Raji (cell line): ENCODE results near the gene NSG1.
A peak's percentile ranks its signal among the peaks of the same experiment; 100 is the strongest.

Experiments
- POLR2A ChIP-seq: IDR thresholded peaks from 2 replicates; pipeline ENCODE4 v1.6.1; 2011; ENCODE audit warnings: low read depth, low read length, control low read depth; ENCODE audit not compliant: insufficient read depth

NSG1 gene, protein sequence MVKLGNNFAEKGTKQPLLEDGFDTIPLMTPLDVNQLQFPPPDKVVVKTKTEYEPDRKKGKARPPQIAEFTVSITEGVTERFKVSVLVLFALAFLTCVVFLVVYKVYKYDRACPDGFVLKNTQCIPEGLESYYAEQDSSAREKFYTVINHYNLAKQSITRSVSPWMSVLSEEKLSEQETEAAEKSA

GRCh38 chr4:4386736-4387392 lies at the start of gene NSG1:
TSS of gene NSG1 (plus strand) at chr4:4387102. CDS start at chr4:4387630, 528 bp downstream.
- no peak for TF ChIP-seq POLR2A

DNA sequence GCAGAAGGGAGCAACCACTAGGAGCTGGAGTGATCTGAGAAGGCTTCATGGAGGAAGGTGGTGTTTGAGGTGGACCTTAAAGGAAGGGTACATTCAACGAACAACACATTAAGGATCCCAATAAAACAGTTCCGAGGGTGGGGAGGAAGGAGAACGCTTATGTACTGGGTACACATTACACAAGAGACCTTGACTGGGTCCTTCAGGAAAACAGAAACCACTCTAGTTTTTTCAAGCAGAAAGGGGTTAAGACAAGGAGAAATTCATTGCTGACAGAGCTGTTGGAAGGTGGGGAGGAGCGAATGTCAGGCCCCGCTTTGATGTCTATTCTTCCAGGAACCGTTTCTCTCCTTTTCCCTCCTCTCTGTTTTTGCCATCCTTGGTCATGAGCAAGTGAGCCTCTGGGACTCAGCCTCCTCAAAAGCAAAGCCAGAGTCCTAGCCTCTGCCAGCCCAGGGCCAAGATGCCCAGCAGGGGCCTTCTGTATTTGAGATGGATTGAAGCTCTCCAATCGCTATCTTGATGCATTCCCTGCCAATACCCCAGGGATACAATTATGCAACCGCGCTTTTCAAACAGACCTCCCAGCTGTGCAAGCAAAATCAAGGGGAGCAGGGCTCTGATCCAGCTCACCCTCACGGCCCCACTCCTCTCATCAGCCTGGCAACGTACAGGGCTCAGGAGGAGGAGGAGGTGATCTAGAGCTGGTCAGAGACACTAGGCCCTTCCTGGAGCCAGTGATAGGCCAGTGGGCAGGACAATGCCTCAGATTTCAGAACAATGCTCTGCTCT lies 48.5 kb upstream of the NSG1 start:
- TF ChIP-seq POLR2A = no peak

- TF ChIP-seq POLR2A = no peak
Observed at GRCh38 chr4:4339504-4340085, 47.3 kb upstream of the NSG1 start.

DNA sequence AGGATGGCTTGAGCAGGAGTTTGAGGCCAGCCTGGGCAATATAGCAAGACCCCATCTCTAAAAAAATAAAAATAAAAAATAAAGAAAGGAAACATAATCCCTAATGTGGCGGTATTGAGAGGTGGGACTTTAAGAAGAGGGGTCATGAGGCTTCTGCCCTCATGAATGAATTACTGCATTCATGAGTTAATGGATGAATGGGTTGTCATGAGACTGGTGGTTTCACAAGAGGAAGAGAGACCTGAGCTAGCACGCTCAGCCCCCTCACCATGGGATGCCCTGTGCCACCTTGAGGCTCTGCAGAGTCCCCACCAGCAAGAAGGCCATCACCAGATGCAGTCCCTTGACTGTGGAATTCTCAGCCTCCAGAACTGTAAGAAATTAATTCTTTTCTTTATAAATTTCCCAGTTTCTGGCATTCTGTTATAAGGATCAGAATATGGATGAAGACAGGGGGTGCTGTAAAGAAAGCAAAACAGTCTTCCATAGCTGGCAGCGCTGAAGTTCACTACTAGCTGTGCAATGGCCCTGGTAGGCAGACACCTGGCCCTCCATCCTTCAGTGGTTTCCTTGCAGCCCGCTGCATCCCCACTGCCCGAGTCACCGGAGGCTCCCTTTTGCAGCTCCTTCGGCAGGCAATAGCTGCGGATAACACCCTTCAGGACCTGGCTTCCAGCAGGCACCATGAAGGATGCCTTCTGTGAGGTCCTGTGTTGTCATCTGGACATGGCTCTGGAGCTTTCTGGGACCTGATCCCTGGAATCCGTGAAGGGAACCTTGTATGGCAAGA lies 44.8 kb upstream of the NSG1 start:
- TF ChIP-seq POLR2A = no peak

DNA sequence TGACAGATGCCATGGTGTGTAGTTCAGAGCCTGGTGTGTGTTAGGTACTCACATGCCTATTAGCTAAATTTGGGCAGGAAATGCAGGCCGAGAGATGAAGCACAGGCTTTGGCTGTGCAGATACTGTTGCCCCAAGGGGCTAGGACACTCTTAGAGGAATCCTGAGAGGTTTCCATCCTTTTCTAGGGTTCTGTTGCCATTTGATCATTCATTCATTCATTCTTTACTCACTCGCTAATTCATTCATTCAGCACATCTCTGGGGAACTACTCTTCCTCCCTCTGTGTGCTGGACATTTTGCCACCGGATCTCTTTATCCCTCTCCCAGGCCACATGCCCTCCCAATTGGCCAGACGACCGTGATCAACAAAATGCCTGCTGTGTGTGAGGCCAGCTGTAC lies 43.9 kb upstream of the NSG1 start:
- no peak for TF ChIP-seq POLR2A

- 0 out of 2 replicates have a peak, but pooled peaks have one; percentile 19 for TF ChIP-seq POLR2A
Observed at GRCh38 chr4:4344915-4345527, 41.9 kb upstream of the NSG1 start.

DNA sequence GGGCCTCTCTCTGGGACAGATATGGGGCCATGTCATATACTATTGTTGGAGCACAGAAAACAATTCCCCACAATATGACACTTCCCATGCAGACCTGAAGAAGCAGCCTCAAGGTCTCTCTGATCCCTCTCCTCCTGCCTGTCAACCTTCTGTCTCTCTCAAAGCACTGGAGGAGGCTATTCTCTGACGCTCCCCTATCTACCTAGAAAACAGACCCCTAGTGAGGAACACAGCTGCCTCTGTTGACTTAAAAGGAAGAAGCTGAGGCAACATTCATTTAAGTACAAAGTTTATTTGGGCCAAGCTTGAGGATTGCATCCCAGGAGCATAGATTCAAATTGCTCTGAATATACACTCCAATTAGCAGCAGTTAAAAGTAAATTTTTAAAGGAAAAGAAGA lies 39.3 kb upstream of the NSG1 start:
- TF ChIP-seq POLR2A = no peak

DNA sequence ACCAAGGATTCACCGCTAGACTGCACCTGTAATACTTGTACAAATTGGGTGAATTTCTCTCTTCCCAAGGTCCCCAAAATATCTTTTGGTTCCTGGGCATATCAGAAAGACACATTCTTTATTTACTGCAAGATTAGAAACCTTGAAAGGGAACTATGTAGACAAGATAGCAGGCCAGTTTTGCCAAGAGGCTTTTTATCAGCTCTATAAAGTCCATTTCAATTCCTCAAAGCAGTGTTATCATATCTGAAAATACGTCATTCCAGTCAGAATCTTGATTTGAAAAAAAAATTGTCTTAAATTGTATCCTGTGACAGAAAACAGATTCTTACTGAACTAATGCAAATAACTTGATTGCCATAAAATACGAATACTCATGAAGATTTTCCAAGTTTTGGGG lies 37.0 kb upstream of the NSG1 start:
- TF ChIP-seq POLR2A = no peak

DNA sequence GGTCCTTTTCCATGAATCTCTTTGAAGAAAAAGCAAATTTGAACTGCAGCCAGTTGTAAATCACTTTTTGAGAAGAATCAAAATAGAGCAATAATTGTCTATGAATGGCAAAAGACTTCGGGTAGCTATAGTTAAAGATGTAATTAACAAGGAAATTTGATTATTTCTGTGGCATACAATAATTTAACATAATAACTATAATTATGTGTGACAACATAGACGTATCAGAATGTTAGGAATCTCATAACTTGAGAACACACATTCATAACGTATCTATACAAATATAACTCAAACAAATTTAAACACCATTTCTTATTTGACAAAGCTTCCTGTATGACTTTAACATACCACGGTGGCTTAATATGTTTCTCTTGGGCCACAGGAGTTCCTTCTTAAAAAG lies 36.0 kb upstream of the NSG1 start:
- no peak for TF ChIP-seq POLR2A

- no peak for TF ChIP-seq POLR2A
Observed at GRCh38 chr4:4355302-4355701, 31.6 kb upstream of the NSG1 start.

- no peak for TF ChIP-seq POLR2A
Observed at GRCh38 chr4:4356106-4357041, 30.5 kb upstream of the NSG1 start.

GRCh38 chr4:4358093-4358854 lies 28.6 kb upstream of the NSG1 start:
- TF ChIP-seq POLR2A = no peak

GRCh38 chr4:4361883-4362282 lies 25.0 kb upstream of the NSG1 start:
- TF ChIP-seq POLR2A = no peak

DNA sequence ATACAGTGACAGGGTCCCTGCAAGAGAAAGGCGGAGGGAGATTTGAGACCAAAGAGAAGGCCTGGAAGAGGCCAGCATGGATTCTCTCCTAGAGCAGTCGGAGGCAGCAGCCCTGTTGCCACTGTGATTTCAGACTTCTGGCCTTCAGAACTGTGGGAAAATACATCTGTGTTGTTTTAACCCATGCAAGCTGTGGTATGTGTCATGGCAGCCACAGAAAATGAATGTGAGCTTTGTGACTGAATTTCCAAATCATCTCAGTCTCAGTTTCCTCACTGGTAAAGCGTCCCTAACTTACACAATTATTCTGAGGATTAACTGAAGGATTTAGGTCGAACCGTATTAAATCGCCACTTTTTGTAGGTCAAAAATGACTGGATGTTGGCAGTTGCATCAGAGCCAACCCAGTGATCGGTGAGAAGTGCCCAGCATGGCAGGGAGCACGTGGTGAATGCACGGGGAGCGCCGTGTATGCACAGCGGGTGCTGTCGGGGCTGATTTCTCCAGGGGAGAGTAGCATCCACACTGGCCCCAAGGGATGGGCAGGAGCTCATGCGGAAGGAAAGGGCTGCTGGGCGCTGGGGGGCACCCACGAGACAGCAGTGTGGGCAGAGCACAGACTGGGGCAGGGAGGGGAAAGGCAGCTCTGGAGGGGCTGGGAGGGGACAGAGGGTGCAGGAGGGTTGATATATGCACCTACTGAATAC lies 23.8 kb upstream of the NSG1 start:
- no peak for TF ChIP-seq POLR2A
